OCI-LY3 (cell line): Measurements from ENCODE around the gene FBXO38.

Experiments
- EZH2phosphoT487 ChIP-seq: fragments of 200-600 bp; shearing (Covaris generic); IDR thresholded peaks from 2 replicates; pipeline ENCODE4 v1.6.1; 2018; ENCODE audit warnings: antibody characterized with exemption, mixed run types, low read depth
- TF ChIP-seq, protein P1 (sequence below): fragments of 200-600, 300-600 bp; sonication (generic); IDR thresholded peaks from 2 replicates; pipeline ENCODE4 v1.5.1; 2014; ENCODE audit warnings: antibody characterized with exemption, low read length, low read depth

DNA sequence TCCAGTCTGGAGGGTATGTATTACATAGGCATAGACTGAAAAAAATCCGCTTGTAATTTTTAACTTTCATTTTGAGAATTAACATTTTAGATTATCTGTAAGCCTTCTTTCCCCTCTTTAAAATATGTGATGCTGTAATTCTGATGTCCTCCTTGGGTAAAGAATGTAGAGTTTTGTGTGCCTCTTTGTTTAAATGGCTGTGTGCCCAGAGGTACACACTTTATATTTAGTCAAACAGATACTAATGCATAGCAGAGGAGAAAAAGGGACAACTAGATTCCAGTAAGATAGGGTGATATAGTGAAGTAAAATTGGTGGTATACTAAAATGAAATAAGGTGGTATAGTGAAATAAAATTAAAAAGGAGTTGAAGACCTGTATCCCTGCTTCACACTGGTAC is 1.3 kb downstream of the FBXO38 start:
- TF ChIP-seq, protein P1, sequence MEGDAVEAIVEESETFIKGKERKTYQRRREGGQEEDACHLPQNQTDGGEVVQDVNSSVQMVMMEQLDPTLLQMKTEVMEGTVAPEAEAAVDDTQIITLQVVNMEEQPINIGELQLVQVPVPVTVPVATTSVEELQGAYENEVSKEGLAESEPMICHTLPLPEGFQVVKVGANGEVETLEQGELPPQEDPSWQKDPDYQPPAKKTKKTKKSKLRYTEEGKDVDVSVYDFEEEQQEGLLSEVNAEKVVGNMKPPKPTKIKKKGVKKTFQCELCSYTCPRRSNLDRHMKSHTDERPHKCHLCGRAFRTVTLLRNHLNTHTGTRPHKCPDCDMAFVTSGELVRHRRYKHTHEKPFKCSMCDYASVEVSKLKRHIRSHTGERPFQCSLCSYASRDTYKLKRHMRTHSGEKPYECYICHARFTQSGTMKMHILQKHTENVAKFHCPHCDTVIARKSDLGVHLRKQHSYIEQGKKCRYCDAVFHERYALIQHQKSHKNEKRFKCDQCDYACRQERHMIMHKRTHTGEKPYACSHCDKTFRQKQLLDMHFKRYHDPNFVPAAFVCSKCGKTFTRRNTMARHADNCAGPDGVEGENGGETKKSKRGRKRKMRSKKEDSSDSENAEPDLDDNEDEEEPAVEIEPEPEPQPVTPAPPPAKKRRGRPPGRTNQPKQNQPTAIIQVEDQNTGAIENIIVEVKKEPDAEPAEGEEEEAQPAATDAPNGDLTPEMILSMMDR, result no peak
- TF ChIP-seq EZH2phosphoT487, result no peak
